DOHH2 (cell line): ENCODE data around the gene ATP23.

Experiments
- EZH2phosphoT487 ChIP-seq: fragments of 200-600 bp; sonication (generic); IDR thresholded peaks from 2 replicates; pipeline ENCODE4 v1.6.1; 2017; ENCODE audit warnings: borderline replicate concordance, mild to moderate bottlenecking, antibody characterized with exemption, low read length, moderate library complexity, mixed read lengths
- TF ChIP-seq, protein P1 (sequence below): fragments of 200-600 bp; sonication (generic); IDR thresholded peaks from one replicate; pipeline ENCODE4 v1.5.1; 2014; ENCODE audit warnings: antibody characterized with exemption, mild to moderate bottlenecking, low read depth, low read length; ENCODE audit not compliant: poor library complexity, severe bottlenecking

GRCh38 chr12:58007875-58008274 is 66.5 kb downstream of the ATP23 start:
- TF ChIP-seq, protein P1, sequence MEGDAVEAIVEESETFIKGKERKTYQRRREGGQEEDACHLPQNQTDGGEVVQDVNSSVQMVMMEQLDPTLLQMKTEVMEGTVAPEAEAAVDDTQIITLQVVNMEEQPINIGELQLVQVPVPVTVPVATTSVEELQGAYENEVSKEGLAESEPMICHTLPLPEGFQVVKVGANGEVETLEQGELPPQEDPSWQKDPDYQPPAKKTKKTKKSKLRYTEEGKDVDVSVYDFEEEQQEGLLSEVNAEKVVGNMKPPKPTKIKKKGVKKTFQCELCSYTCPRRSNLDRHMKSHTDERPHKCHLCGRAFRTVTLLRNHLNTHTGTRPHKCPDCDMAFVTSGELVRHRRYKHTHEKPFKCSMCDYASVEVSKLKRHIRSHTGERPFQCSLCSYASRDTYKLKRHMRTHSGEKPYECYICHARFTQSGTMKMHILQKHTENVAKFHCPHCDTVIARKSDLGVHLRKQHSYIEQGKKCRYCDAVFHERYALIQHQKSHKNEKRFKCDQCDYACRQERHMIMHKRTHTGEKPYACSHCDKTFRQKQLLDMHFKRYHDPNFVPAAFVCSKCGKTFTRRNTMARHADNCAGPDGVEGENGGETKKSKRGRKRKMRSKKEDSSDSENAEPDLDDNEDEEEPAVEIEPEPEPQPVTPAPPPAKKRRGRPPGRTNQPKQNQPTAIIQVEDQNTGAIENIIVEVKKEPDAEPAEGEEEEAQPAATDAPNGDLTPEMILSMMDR, result no peak
- no peak for TF ChIP-seq EZH2phosphoT487
